SK-N-SH (cell line): ENCODE measurements around the gene SPINT4. TPM values are rescaled to one million over a fixed set of nuclear protein-coding genes. Genes with fewer than 3 reads are reported as not detected.

Experiments used
- CTCF ChIA-PET: fragments of 300-600, 350-600 bp; formaldehyde crosslinking; extraction: SDS; loops from one replicate; lab custom pipeline; 2021; lab: Yijun Ruan, JAX
- POLR2A ChIA-PET: fragments of 350-600 bp; sonication (Branson Sonifier 250); formaldehyde crosslinking; extraction: SDS; loops from one replicate; lab custom pipeline; 2020; ENCODE audit warnings: antibody characterized with exemption, inconsistent platforms; lab: Yijun Ruan, JAX
- DNase-seq: peaks from one replicate; pipeline ENCODE4 v3.0.0; 2012
- H2AFZ ChIP-seq: fragments of 200-600 bp; sonication (generic); 2 replicates; pipeline ENCODE4 v1.8.1; 2016; ENCODE audit warnings: antibody characterized with exemption, mild to moderate bottlenecking, low read depth
- H3F3A ChIP-seq: fragments of 200-600 bp; sonication (generic); replicated peaks from 2 replicates; pipeline ENCODE3; 2016; ENCODE audit warnings: antibody characterized with exemption, mild to moderate bottlenecking; ENCODE audit not compliant: insufficient read depth
- H3K27ac ChIP-seq, 2 experiments: fragments of 200-500 bp in 1 of 2; fragments of 200-600 bp in 1 of 2; sonication (Bioruptor generic) in 1 of 2; sonication (generic), shearing (Covaris generic) in 1 of 2; 2 replicates each; pipeline versions ENCODE4 v1.5.1 to v1.6.1; 2014 to 2016; ENCODE audit warnings: low read depth in 2 of 2, inconsistent platforms in 1 of 2, low read length in 1 of 2, mild to moderate bottlenecking in 1 of 2, mixed read lengths in 1 of 2
- H3K27me3 ChIP-seq: fragments of 200-600 bp; sonication (generic), shearing (Covaris generic); 2 replicates; pipeline ENCODE4 v1.6.1; 2016; ENCODE audit warnings: mixed run types; ENCODE audit not compliant: insufficient read depth
- H3K36me3 ChIP-seq, 2 experiments: fragments of 200-500 bp in 1 of 2; fragments of 200-600 bp in 1 of 2; sonication (Bioruptor generic) in 1 of 2; sonication (generic) in 1 of 2; replicated peaks in 1 of 2; 2 replicates each; pipeline versions ENCODE3 to v1.5.1; 2014 to 2016; ENCODE audit warnings: low read length in 1 of 2, mild to moderate bottlenecking in 1 of 2; ENCODE audit not compliant: insufficient read depth in 2 of 2, control insufficient read depth in 1 of 2
- H3K4me1 ChIP-seq, 2 experiments: fragments of 200-500 bp in 1 of 2; fragments of 200-600 bp in 1 of 2; sonication (Bioruptor generic) in 1 of 2; sonication (generic), shearing (Covaris generic) in 1 of 2; 2 replicates each; pipeline versions ENCODE4 v1.5.1 to v1.6.1; 2014 to 2016; ENCODE audit warnings: low read depth in 1 of 2, low read length in 1 of 2, mixed run types in 1 of 2; ENCODE audit not compliant: insufficient read depth in 2 of 2, control insufficient read depth in 1 of 2
- H3K4me2 ChIP-seq: fragments of 200-600 bp; sonication (generic), shearing (Covaris generic); 2 replicates; pipeline ENCODE4 v1.6.1; 2017; ENCODE audit warnings: mixed run types
- H3K4me3 ChIP-seq, 2 experiments: fragments of 200-500 bp in 1 of 2; fragments of 200-600 bp in 1 of 2; sonication (Bioruptor generic) in 1 of 2; sonication (generic), shearing (Covaris generic) in 1 of 2; 2 replicates each; pipeline versions ENCODE4 v1.5.1 to v1.8.1; 2014 to 2016; ENCODE audit warnings: low read depth in 2 of 2, inconsistent platforms in 1 of 2, low read length in 1 of 2, mild to moderate bottlenecking in 1 of 2, mixed read lengths in 1 of 2, moderate library complexity in 1 of 2
- H3K79me2 ChIP-seq: fragments of 200-600 bp; sonication (generic); 2 replicates; pipeline ENCODE4 v1.8.1; 2017; ENCODE audit warnings: mild to moderate bottlenecking; ENCODE audit not compliant: insufficient read depth
- H3K9ac ChIP-seq: fragments of 200-600 bp; sonication (generic); 2 replicates; pipeline ENCODE4 v1.6.1; 2017; ENCODE audit warnings: mixed run types
- H3K9me2 ChIP-seq: fragments of 200-600 bp; sonication (generic); 2 replicates; pipeline ENCODE4 v1.6.1; 2017; ENCODE audit warnings: mixed run types
- H3K9me3 ChIP-seq: fragments of 200-600 bp; sonication (generic); 2 replicates; pipeline ENCODE4 v1.6.1; 2017; ENCODE audit warnings: mixed run types, mild to moderate bottlenecking, moderate library complexity
- H4K20me1 ChIP-seq: fragments of 200-600 bp; sonication (generic); 2 replicates; pipeline ENCODE4 v1.6.1; 2017; ENCODE audit warnings: mild to moderate bottlenecking, mixed run types; ENCODE audit not compliant: insufficient read depth
- CHD2 ChIP-seq: fragments of 150-350 bp; IDR thresholded peaks from 2 replicates; pipeline ENCODE4 v1.6.1; 2018; ENCODE audit warnings: low read length; ENCODE audit not compliant: partially characterized antibody
- EP300 ChIP-seq, 2 experiments: IDR thresholded peaks; 2 replicates each; pipeline versions ENCODE4 v1.4.0 to v1.6.1; 2012; ENCODE audit warnings: borderline replicate concordance in 1 of 2, low read depth in 1 of 2, low read length in 1 of 2
- EZH2phosphoT487 ChIP-seq: fragments of 200-600 bp; sonication (generic); IDR thresholded peaks from 2 replicates; pipeline ENCODE4 v1.6.1; 2017; ENCODE audit warnings: low read depth, mixed run types, mild to moderate bottlenecking, antibody characterized with exemption, moderate library complexity, borderline replicate concordance
- GABPA ChIP-seq: IDR thresholded peaks from 2 replicates; pipeline ENCODE4 v1.4.0; 2012; ENCODE audit warnings: low read depth, mild to moderate bottlenecking
- GATA2 ChIP-seq: sonication (generic); formaldehyde crosslinking; IDR thresholded peaks from 2 replicates; pipeline ENCODE4 v1.5.0; 2020; ENCODE audit warnings: mild to moderate bottlenecking, missing genetic modification reagents
- JUND ChIP-seq: IDR thresholded peaks from 2 replicates; pipeline ENCODE4 v1.4.0; 2012
- MXI1 ChIP-seq: IDR thresholded peaks from 2 replicates; pipeline ENCODE4 v1.6.1; 2012; ENCODE audit warnings: mild to moderate bottlenecking, low read depth, low read length, improper control_type of control experiment
- RAD21 ChIP-seq: IDR thresholded peaks from 2 replicates; pipeline ENCODE4 v1.6.1; 2012; ENCODE audit warnings: mild to moderate bottlenecking, low read length
- RCOR1 ChIP-seq: fragments of 150-350 bp; IDR thresholded peaks from 2 replicates; pipeline ENCODE4 v1.6.1; 2017; ENCODE audit warnings: antibody characterized with exemption, low read length
- RFX5 ChIP-seq: IDR thresholded peaks from 2 replicates; pipeline ENCODE4 v1.6.1; 2012; ENCODE audit warnings: mild to moderate bottlenecking, improper control_type of control experiment, low read length
- SIN3A ChIP-seq: IDR thresholded peaks from 2 replicates; pipeline ENCODE4 v1.6.1; 2012; ENCODE audit warnings: low read depth, mild to moderate bottlenecking, low read length, moderate library complexity, borderline replicate concordance
- SMC3 ChIP-seq: IDR thresholded peaks from 2 replicates; pipeline ENCODE4 v1.6.1; 2012; ENCODE audit warnings: low read depth, low read length, improper control_type of control experiment
- TAF1 ChIP-seq: IDR thresholded peaks from 2 replicates; pipeline ENCODE4 v1.6.1; 2012; ENCODE audit warnings: low read depth, mild to moderate bottlenecking, low read length, moderate library complexity, borderline replicate concordance
- TCF12 ChIP-seq: IDR thresholded peaks from 2 replicates; pipeline ENCODE4 v1.4.0; 2012
- TEAD4 ChIP-seq: IDR thresholded peaks from 2 replicates; pipeline ENCODE4 v1.4.0; 2012; ENCODE audit warnings: mild to moderate bottlenecking, borderline replicate concordance; ENCODE audit not compliant: insufficient read depth
- ZBTB33 ChIP-seq: IDR thresholded peaks from 2 replicates; pipeline ENCODE4 v1.4.0; 2012; ENCODE audit warnings: low read depth, borderline replicate concordance
- WGBS: methylation state at CpG from one replicate; pipeline ENCODE4 v1.1.6; 2017; ENCODE audit warnings: low lambda C conversion rate; 5-methylcytosine and 5-hydroxymethylcytosine counted together
- polyA plus RNA-seq, 3 experiments: library from polyadenylated mRNA; depleted of rRNA; stranded (reverse); fragments of >200 nt; gene quantifications; 2 replicates each; pipeline ENCODE4 v1.2.3, GENCODE V29; 2012
- TF ChIP-seq, protein P1 (sequence below): IDR thresholded peaks from 2 replicates; pipeline ENCODE4 v1.4.0; 2012; ENCODE audit warnings: low read depth
- TF ChIP-seq, protein P2 (sequence below): IDR thresholded peaks from 2 replicates; pipeline ENCODE4 v1.6.1; 2012; ENCODE audit warnings: mild to moderate bottlenecking, low read depth, low read length, moderate library complexity
- TF ChIP-seq, protein P3 (sequence below): fragments of 200-600 bp; sonication (generic); IDR thresholded peaks from 2 replicates; pipeline ENCODE4 v1.6.1; 2017; ENCODE audit warnings: antibody characterized with exemption, mild to moderate bottlenecking, moderate library complexity
- TF ChIP-seq, protein P4 (sequence below): fragments of 150-350 bp; IDR thresholded peaks from 2 replicates; pipeline ENCODE4 v1.6.1; 2016; ENCODE audit warnings: mild to moderate bottlenecking, low read depth, low read length

SPINT4 gene
- polyA plus RNA-seq, 1 of the 3 experiments (the other 2 are of a cell fraction) = not detected

DNA sequence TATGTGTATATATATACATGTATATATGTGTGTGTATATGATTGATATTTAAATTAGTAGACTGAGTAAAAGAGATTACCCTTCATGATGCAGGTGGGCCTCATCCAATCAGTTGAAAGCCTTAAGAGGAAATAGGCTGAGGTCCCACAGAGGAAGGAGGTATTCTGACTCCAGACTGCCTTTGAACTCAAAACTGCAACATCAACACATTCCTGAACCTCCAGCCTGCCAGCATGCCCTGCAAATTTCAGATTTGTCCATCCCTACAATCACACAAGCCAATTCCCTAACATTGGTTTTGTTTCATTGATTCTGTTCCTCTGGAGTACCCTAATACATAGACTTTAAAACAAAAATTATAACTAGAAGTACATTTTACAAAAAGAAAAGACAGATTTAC lies 22.9 kb downstream of the SPINT4 start:
- Histone ChIP-seq H3K79me2 (no peaks in the 10 kb centered on the region), H3K27me3 (no peaks in the 10 kb centered on the region; the same call in 1 of the 2 replicates), H3F3A (no peaks in the 10 kb centered on the region), H3K9me2 (no peaks in the 10 kb centered on the region), H3K9me3 (no peaks in the 10 kb centered on the region), H3K4me2 (no peak overlapping the region), H3K4me3 (no peak overlapping the region), H3K9ac (no peak overlapping the region), H3K36me3 (no peaks in the 10 kb centered on the region), H4K20me1 (no peaks in the 10 kb centered on the region), H3K27ac (no peak overlapping the region), H3K4me1 (no peaks in the 10 kb centered on the region), H2AFZ (no peak overlapping the region)
- CTCF ChIA-PET = interaction anchor here (1.1 to 2.5 kb wide), 2 partner anchors 26 to 607 kb away, joined by 3 to 10 read pairs; no protein-coding TSS in a partner anchor
- POLR2A ChIA-PET = no interaction called here
- no peak for TF ChIP-seq EP300 (IDR thresholded peaks at IDR 0.05; ENCODE audit: borderline replicate concordance in 1 of 2, low read depth in 1 of 2, low read length in 1 of 2)
- DNase-seq = no peak

- no peak overlapping the region for H3K4me2 ChIP-seq
- no peaks in the 10 kb centered on the region for H3K9me3 ChIP-seq
- H3K36me3 ChIP-seq = no peaks in the 10 kb centered on the region
- no peaks in the 10 kb centered on the region for H3F3A ChIP-seq
- H2AFZ ChIP-seq = no peak overlapping the region
- 7% methylated on average over 1 of the region's 1 CpG for WGBS
- no peak overlapping the region for H3K9ac ChIP-seq
- no peaks in the 10 kb centered on the region for H3K9me2 ChIP-seq
- H4K20me1 ChIP-seq = no peaks in the 10 kb centered on the region
- no peaks in the 10 kb centered on the region for H3K4me1 ChIP-seq
- H3K4me3 ChIP-seq = no peak overlapping the region
- H3K27ac ChIP-seq = no peak overlapping the region
- H3K79me2 ChIP-seq = no peaks in the 10 kb centered on the region
- ChIA-PET POLR2A (no interaction called here), CTCF (interaction anchor here (0.6 to 3.7 kb wide), 2 partner anchors 19 to 458 kb away, joined by 3 to 25 read pairs; no protein-coding TSS in a partner anchor)
- no peaks in the 10 kb centered on the region; the same call in 1 of the 2 replicates for H3K27me3 ChIP-seq
- DNase-seq = no peak
- TF ChIP-seq, protein P1, sequence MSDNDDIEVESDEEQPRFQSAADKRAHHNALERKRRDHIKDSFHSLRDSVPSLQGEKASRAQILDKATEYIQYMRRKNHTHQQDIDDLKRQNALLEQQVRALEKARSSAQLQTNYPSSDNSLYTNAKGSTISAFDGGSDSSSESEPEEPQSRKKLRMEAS = no peak
- TF ChIP-seq EZH2phosphoT487 (no peak), TAF1 (no peak), TCF12 (no peak), GATA2 (CRISPR knock-in tag) (no peak), SMC3 (no peak), GABPA (no peak), RAD21 (no peak), JUND (no peak), MXI1 (no peak), ZBTB33 (no peak), RCOR1 (no peak), TEAD4 (no peak), CHD2 (no peak), RFX5 (no peak), SIN3A (no peak)
- TF ChIP-seq, protein P2, sequence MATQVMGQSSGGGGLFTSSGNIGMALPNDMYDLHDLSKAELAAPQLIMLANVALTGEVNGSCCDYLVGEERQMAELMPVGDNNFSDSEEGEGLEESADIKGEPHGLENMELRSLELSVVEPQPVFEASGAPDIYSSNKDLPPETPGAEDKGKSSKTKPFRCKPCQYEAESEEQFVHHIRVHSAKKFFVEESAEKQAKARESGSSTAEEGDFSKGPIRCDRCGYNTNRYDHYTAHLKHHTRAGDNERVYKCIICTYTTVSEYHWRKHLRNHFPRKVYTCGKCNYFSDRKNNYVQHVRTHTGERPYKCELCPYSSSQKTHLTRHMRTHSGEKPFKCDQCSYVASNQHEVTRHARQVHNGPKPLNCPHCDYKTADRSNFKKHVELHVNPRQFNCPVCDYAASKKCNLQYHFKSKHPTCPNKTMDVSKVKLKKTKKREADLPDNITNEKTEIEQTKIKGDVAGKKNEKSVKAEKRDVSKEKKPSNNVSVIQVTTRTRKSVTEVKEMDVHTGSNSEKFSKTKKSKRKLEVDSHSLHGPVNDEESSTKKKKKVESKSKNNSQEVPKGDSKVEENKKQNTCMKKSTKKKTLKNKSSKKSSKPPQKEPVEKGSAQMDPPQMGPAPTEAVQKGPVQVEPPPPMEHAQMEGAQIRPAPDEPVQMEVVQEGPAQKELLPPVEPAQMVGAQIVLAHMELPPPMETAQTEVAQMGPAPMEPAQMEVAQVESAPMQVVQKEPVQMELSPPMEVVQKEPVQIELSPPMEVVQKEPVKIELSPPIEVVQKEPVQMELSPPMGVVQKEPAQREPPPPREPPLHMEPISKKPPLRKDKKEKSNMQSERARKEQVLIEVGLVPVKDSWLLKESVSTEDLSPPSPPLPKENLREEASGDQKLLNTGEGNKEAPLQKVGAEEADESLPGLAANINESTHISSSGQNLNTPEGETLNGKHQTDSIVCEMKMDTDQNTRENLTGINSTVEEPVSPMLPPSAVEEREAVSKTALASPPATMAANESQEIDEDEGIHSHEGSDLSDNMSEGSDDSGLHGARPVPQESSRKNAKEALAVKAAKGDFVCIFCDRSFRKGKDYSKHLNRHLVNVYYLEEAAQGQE = no peak
- TF ChIP-seq, protein P3, sequence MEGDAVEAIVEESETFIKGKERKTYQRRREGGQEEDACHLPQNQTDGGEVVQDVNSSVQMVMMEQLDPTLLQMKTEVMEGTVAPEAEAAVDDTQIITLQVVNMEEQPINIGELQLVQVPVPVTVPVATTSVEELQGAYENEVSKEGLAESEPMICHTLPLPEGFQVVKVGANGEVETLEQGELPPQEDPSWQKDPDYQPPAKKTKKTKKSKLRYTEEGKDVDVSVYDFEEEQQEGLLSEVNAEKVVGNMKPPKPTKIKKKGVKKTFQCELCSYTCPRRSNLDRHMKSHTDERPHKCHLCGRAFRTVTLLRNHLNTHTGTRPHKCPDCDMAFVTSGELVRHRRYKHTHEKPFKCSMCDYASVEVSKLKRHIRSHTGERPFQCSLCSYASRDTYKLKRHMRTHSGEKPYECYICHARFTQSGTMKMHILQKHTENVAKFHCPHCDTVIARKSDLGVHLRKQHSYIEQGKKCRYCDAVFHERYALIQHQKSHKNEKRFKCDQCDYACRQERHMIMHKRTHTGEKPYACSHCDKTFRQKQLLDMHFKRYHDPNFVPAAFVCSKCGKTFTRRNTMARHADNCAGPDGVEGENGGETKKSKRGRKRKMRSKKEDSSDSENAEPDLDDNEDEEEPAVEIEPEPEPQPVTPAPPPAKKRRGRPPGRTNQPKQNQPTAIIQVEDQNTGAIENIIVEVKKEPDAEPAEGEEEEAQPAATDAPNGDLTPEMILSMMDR = no peak
- TF ChIP-seq, protein P4, sequence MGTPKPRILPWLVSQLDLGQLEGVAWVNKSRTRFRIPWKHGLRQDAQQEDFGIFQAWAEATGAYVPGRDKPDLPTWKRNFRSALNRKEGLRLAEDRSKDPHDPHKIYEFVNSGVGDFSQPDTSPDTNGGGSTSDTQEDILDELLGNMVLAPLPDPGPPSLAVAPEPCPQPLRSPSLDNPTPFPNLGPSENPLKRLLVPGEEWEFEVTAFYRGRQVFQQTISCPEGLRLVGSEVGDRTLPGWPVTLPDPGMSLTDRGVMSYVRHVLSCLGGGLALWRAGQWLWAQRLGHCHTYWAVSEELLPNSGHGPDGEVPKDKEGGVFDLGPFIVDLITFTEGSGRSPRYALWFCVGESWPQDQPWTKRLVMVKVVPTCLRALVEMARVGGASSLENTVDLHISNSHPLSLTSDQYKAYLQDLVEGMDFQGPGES = no peak
Measured at GRCh38 chr20:45751721-45752120, 29.6 kb downstream of the SPINT4 start.
